Stomach (tissue), 19 donors: ENCODE data around the gene TSR2. TPM values are rescaled to one million over a fixed set of nuclear protein-coding genes. Genes with fewer than 3 reads are reported as not detected.
A peak's percentile ranks its signal among the peaks of the same experiment; 100 is the strongest.

ENCODE experiments used
- DNase-seq, 2 donors: peaks; one replicate each; pipeline versions ENCODE4 v3.0.0 to v3.0.0-alpha.2; 2013 to 2019
- H3K27ac ChIP-seq, 5 donors: fragments of 200-600 bp in 4 of 5; sonication (generic) in 4 of 5; one replicate each; pipeline ENCODE4 v1.5.1; 2013 to 2019; ENCODE audit warnings: mild to moderate bottlenecking in 1 of 5, moderate library complexity in 1 of 5
- H3K27me3 ChIP-seq, 3 donors: fragments of 200-600 bp; sonication (generic); one replicate each; pipeline ENCODE4 v1.5.1; 2017 to 2019; ENCODE audit warnings: mixed run types in 1 of 3
- H3K36me3 ChIP-seq, 4 donors: fragments of 200-600 bp; sonication (generic); 1 replicate in 3 of 4; 2 replicates in 1 of 4; pipeline ENCODE4 v1.5.1; 2016 to 2019
- H3K4me1 ChIP-seq, 4 donors: fragments of 200-600 bp; sonication (generic); one replicate each; pipeline ENCODE4 v1.5.1; 2016 to 2019
- H3K4me3 ChIP-seq, 4 donors: fragments of 200-600 bp; sonication (generic) in 3 of 4; one replicate each; pipeline ENCODE4 v1.5.1; 2016 to 2019; ENCODE audit warnings: mild to moderate bottlenecking in 1 of 4
- H3K9me3 ChIP-seq, 4 donors: fragments of 200-600 bp; sonication (generic); one replicate each; pipeline ENCODE4 v1.5.1; 2016 to 2019
- EP300 ChIP-seq: sonication (generic); formaldehyde crosslinking; IDR thresholded peaks from one replicate; pipeline ENCODE4 v1.6.1; 2017; ENCODE audit warnings: antibody characterized with exemption
- POLR2A ChIP-seq, 4 donors: fragments of 450-650 bp; IDR thresholded peaks; one replicate each; pipeline ENCODE4 v1.6.1; 2016; ENCODE audit warnings: antibody characterized with exemption in 4 of 4, control low read depth in 2 of 4, mild to moderate bottlenecking in 1 of 4, moderate library complexity in 1 of 4
- POLR2AphosphoS5 ChIP-seq, 3 donors: sonication (generic); formaldehyde crosslinking; IDR thresholded peaks; one replicate each; pipeline ENCODE4 v1.6.1; 2016; ENCODE audit warnings: antibody characterized with exemption in 3 of 3
- WGBS, 5 donors: extraction: QIAGEN DNeasy Blood & Tissue Kit in 3 of 5; methylation state at CpG; one replicate each; pipeline versions ENCODE4 v1.1.5 to v1.1.7; 2013 to 2018; 5-methylcytosine and 5-hydroxymethylcytosine counted together
- intact Hi-C: fragments of 100-400 bp; cut with DNase I; formaldehyde crosslinking; loops from one replicate; pipeline ENCODE4 v1.15.1; 2023; ENCODE audit warnings: low total_unique reads
- long read RNA-seq, 10 donors: transcript quantifications; one replicate each; lab custom pipeline, GENCODE V29; 2026
- polyA plus RNA-seq, 3 donors: library from polyadenylated mRNA; stranded (reverse); fragments of 200-250 nt; gene quantifications; one replicate each; pipeline ENCODE4 v1.2.3, GENCODE V29; 2013
- total RNA-seq, 5 donors: library from RNA; depleted of rRNA; stranded (reverse); fragments of >200 nt; gene quantifications; one replicate each; pipeline versions ENCODE4 v1.1.0 to v1.2.3, GENCODE V29; 2014 to 2016
- TF ChIP-seq, protein P1 (sequence below), 7 experiments: fragments of 450-650 bp in 4 of 7; fragments of 200-600 bp in 3 of 7; sonication (generic) in 3 of 7; IDR thresholded peaks; one replicate each; pipeline ENCODE4 v1.5.1; 2016 to 2019; ENCODE audit warnings: antibody characterized with exemption in 7 of 7, control low read depth in 2 of 7, mild to moderate bottlenecking in 1 of 7
- donor health status: healthy with polysubstance abuse.
- donor health status: Bipolar disorder and iron deficiency.
- donor health status: healthy.

TSR2 gene, protein sequence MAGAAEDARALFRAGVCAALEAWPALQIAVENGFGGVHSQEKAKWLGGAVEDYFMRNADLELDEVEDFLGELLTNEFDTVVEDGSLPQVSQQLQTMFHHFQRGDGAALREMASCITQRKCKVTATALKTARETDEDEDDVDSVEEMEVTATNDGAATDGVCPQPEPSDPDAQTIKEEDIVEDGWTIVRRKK
- total RNA-seq (10 to 100 TPM in 4 of 5 donors, not detected in 1; 12.5 to 42.0 (median 17.0) TPM), polyA plus RNA-seq (10 to 100 TPM; 28.8 to 48.1 (median 46.0) TPM)
- long read RNA-seq, donor 1, transcript TSR2-201 (5 exons, 1,534 nt): major isoform, 9 of 23 reads
- long read RNA-seq, donor 1, partial matches to known transcripts: 14 of 23 reads
- long read RNA-seq, donor 1, other reads (novel, unspliced or antisense): 0 of 23 reads
- long read RNA-seq, donor 2, transcript TSR2-201 (5 exons, 1,534 nt): major isoform, 12 of 12 reads
- long read RNA-seq, donor 2, partial matches to known transcripts: 0 of 12 reads
- long read RNA-seq, donor 2, other reads (novel, unspliced or antisense): 0 of 12 reads
- long read RNA-seq, donor 3, transcript TSR2-201 (5 exons, 1,534 nt): major isoform, 6 of 17 reads
- long read RNA-seq, donor 3, partial matches to known transcripts: 11 of 17 reads
- long read RNA-seq, donor 3, other reads (novel, unspliced or antisense): 0 of 17 reads
- long read RNA-seq, donor 4: 0 reads
- long read RNA-seq, donor 5, transcript TSR2-201 (5 exons, 1,534 nt): major isoform, 11 of 26 reads
- long read RNA-seq, donor 5, partial matches to known transcripts: 15 of 26 reads
- long read RNA-seq, donor 5, other reads (novel, unspliced or antisense): 0 of 26 reads
- long read RNA-seq, donor 6, transcript TSR2-201 (5 exons, 1,534 nt): major isoform, 22 of 34 reads
- long read RNA-seq, donor 6, partial matches to known transcripts: 12 of 34 reads
- long read RNA-seq, donor 6, other reads (novel, unspliced or antisense): 0 of 34 reads
- long read RNA-seq, donor 7, transcript TSR2-201 (5 exons, 1,534 nt): major isoform, 10 of 10 reads
- long read RNA-seq, donor 7, partial matches to known transcripts: 0 of 10 reads
- long read RNA-seq, donor 7, other reads (novel, unspliced or antisense): 0 of 10 reads
- long read RNA-seq, donor 8, transcript TSR2-201 (5 exons, 1,534 nt): major isoform, 10 of 10 reads
- long read RNA-seq, donor 8, partial matches to known transcripts: 0 of 10 reads
- long read RNA-seq, donor 8, other reads (novel, unspliced or antisense): 0 of 10 reads
- long read RNA-seq, donor 9, transcript TSR2-201 (5 exons, 1,534 nt): major isoform, 9 of 9 reads
- long read RNA-seq, donor 9, partial matches to known transcripts: 0 of 9 reads
- long read RNA-seq, donor 9, other reads (novel, unspliced or antisense): 0 of 9 reads
- long read RNA-seq, donor 10, transcript TSR2-201 (5 exons, 1,534 nt): major isoform, 6 of 6 reads
- long read RNA-seq, donor 10, partial matches to known transcripts: 0 of 6 reads
- long read RNA-seq, donor 10, other reads (novel, unspliced or antisense): 0 of 6 reads

DNA sequence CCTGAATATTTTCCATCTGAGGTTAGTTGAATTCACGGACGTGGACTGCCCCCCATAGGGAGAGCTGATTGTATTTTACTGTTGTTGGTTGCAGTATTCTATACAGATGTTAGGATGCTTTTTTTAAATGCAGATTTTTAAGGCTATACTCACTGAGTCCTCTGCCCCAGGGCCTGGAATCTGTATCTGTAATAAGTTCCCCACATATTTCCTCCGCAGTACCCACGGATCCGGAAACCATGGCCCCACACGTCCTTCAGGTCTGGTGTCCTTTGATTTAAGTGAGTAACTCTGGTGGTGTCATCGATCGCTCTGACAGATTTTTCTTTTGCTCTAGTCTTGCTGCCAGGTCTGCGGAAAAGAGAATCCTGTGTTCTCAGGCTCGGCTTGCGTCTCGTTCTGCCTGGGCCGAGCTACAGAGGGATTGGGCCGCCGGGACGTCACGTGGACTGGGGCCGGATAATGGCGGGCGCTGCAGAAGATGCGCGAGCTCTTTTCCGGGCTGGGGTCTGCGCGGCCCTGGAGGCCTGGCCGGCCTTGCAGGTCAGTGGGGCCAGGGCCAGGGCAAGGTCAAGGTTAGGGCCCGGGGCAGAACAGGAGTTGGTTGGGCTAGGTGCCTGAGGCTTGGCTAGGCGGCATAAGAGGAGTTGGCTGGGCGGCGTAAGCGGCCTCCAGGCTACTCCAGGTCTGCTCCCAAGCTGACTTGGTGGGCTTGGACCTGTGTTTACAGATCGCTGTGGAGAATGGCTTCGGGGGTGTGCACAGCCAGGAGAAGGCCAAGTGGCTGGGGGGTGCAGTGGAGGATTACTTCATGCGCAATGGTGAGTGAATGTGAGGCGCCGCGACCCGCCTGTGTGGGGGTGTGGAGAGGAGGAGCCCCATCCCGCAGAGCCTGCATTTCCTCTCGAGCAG is at the start of gene TSR2:
Gene TSR2 (plus strand): TSS at position 445 of the 912 bp plus-strand sequence. CDS start 18 bp downstream, at position 463.
- TF ChIP-seq POLR2A (IDR thresholded peaks at IDR 0.05): peak in 1 of 4 donors; percentile 18
- TF ChIP-seq, protein P1, sequence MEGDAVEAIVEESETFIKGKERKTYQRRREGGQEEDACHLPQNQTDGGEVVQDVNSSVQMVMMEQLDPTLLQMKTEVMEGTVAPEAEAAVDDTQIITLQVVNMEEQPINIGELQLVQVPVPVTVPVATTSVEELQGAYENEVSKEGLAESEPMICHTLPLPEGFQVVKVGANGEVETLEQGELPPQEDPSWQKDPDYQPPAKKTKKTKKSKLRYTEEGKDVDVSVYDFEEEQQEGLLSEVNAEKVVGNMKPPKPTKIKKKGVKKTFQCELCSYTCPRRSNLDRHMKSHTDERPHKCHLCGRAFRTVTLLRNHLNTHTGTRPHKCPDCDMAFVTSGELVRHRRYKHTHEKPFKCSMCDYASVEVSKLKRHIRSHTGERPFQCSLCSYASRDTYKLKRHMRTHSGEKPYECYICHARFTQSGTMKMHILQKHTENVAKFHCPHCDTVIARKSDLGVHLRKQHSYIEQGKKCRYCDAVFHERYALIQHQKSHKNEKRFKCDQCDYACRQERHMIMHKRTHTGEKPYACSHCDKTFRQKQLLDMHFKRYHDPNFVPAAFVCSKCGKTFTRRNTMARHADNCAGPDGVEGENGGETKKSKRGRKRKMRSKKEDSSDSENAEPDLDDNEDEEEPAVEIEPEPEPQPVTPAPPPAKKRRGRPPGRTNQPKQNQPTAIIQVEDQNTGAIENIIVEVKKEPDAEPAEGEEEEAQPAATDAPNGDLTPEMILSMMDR (IDR thresholded peaks at IDR 0.05): no peak
- peak; percentile 68 to 87 (median 76) for TF ChIP-seq POLR2AphosphoS5 (IDR thresholded peaks at IDR 0.05)
- peak within 1 kb of the TSS; percentile 4 to 82 (median 65) for H3K27ac ChIP-seq
- H3K36me3 ChIP-seq: peaks cover 0 to 25% (median 18%) of the 10 kb centered on the region in 4 donors
- H3K9me3 ChIP-seq: no peaks in the 10 kb centered on the region
- DNase-seq: peak; percentile 82 to 95
- H3K27me3 ChIP-seq: no peaks in the 10 kb centered on the region
- peaks cover 5 to 19% (median 14%) of the 10 kb centered on the region in 4 donors for H3K4me1 ChIP-seq
- WGBS, 5 donors: 0 to 48% (median 3%) methylated on average over 26 to 40 of the region's 40 CpGs
- H3K4me3 ChIP-seq: peak within 1 kb of the TSS; percentile 63 to 97 (median 82)
- intact Hi-C loops: no loop called here

DNA sequence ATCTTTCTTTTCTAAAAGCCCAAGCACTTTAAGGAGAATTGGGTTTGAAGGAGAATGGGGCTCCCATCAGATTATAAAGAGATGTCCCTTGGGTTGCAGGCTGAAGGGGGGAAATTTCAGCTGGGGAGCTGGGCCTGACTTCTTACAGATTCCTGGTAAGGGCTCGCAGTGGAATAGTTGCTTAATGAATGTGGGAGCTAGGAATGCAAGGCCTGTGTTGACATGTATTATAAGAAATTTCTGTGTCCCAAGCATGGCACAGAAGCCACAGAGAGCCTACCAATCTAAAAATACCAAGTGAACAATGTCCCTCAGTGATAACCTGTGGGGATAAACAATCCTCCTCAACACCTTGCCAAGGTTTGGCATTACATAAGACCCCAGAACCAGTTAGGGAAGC is 43.1 kb upstream of the TSR2 start:
- intact Hi-C loops: no loop called here
- H3K27me3 ChIP-seq: no peaks in the 10 kb centered on the region
- H3K36me3 ChIP-seq: no peaks in the 10 kb centered on the region
- H3K27ac ChIP-seq: no peak overlapping the region
- H3K9me3 ChIP-seq: no peaks in the 10 kb centered on the region
- no peak overlapping the region for H3K4me3 ChIP-seq
- no peak for TF ChIP-seq POLR2AphosphoS5 (IDR thresholded peaks at IDR 0.05)
- 69 to 84% (median 81%) methylated on average over 1 of the region's 1 CpG for WGBS, 5 donors
- no peaks in the 10 kb centered on the region for H3K4me1 ChIP-seq
- DNase-seq: no peak

DNA sequence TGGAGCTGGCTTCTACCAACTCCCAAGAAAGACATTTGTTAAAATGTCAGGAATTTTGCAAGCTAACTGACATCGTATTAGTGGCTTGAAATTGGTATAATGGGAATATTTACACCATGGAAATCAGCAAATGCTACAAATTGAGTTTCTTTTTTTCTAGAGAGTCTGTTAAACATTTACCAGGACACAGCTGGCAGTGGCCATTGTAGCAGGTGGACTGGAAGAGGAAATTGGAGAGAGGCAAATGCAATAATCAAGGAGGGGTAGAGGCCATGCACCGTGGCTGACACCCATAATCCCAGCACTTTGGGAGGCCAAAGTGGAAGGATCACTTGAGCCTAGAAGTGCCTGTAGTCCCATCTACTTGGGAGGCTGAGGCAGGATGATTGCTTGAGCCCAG is 32.9 kb upstream of the TSR2 start:
- H3K27me3 ChIP-seq: no peaks in the 10 kb centered on the region
- no peaks in the 10 kb centered on the region for H3K4me1 ChIP-seq
- TF ChIP-seq, protein P1 (IDR thresholded peaks at IDR 0.05): no peak
- TF ChIP-seq POLR2AphosphoS5 (IDR thresholded peaks at IDR 0.05) (no peak), POLR2A (IDR thresholded peaks at IDR 0.05) (no peak), EP300 (no peak)
- intact Hi-C loops: no loop called here
- no peaks in the 10 kb centered on the region for H3K36me3 ChIP-seq
- H3K27ac ChIP-seq: no peak overlapping the region
- WGBS, 5 donors: 36 to 49% (median 42%) methylated on average over 2 of the region's 2 CpGs
- no peak for DNase-seq
- no peaks in the 10 kb centered on the region for H3K9me3 ChIP-seq
- no peak overlapping the region for H3K4me3 ChIP-seq

DNA sequence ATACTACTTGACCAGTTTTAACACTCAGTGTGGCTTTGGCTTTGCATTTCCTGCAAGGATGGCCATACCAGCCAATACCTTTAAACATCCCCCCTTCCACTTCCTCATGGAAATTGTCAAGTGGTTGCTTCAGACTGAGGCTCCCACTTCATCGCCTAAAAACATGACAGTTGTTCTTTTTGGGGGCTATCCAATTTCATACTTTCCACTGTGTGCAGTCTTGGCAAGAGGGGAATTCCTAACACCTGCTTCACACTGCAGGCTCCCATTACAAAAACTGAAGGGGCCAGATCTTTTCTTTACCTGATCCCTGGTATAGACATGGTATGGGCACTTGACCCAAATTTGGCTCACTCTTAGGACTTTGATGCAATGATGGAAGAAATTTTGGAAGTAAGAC is 28.5 kb upstream of the TSR2 start:
- H3K27me3 ChIP-seq: peaks cover 0 to 4% (median 0%) of the 10 kb centered on the region in 3 donors
- H3K27ac ChIP-seq: no peak overlapping the region
- WGBS, 5 donors: 59 to 78% (median 70%) methylated on average over 1 of the region's 1 CpG
- no peaks in the 10 kb centered on the region for H3K4me1 ChIP-seq
- no peaks in the 10 kb centered on the region for H3K36me3 ChIP-seq
- no peak for DNase-seq
- TF ChIP-seq EP300 (no peak), POLR2A (IDR thresholded peaks at IDR 0.05) (no peak), POLR2AphosphoS5 (IDR thresholded peaks at IDR 0.05) (no peak)
- TF ChIP-seq, protein P1 (IDR thresholded peaks at IDR 0.05): no peak
- no peak overlapping the region for H3K4me3 ChIP-seq
- intact Hi-C loops: no loop called here
- H3K9me3 ChIP-seq: no peaks in the 10 kb centered on the region
